Measurements from ENCODE around the gene SP110. TPM values are rescaled to one million over a fixed set of nuclear protein-coding genes. Genes with fewer than 3 reads are reported as not detected.

The SP110 gene
- total RNA-seq, 1 donor from 2014 or later = 167 TPM

GRCh38 chr2:230225486-230225885 is 5.7 kb upstream of the SP110 start, which contains the start of gene SP140:
SP140 (plus strand) TSS chr2:230225736; CDS start chr2:230225845, 109 bp downstream.
- intact Hi-C loops (cut with micrococcal nuclease) = loop anchor here (1.0 to 10.0 kb wide), 9 partner anchors 10 to 569 kb away; partner anchors contain the start of genes SP100 and SP140L

- intact Hi-C loops (cut with micrococcal nuclease) = loop anchor here (2.0 to 10.0 kb wide), 5 partner anchors 220 to 570 kb away; no protein-coding TSS in a partner anchor
These were observed 4.7 kb upstream of the SP110 start for GRCh38 chr2:230224458-230224857.

GRCh38 chr2:230222829-230223228 is 3.0 kb upstream of the SP110 start:
- intact Hi-C loops (cut with micrococcal nuclease) = loop anchor here (10.0 kb wide), 1 partner anchor 222 kb away; no protein-coding TSS in a partner anchor

GRCh38 chr2:230221493-230221892 is 1.7 kb upstream of the SP110 start:
- intact Hi-C loops (cut with micrococcal nuclease) = loop anchor here (10.0 kb wide), 1 partner anchor 223 kb away; no protein-coding TSS in a partner anchor

- intact Hi-C loops (cut with micrococcal nuclease) = loop anchor here (1.0 to 10.0 kb wide), 3 partner anchors 191 to 224 kb away; partner anchors contain the start of gene SP100
These were observed 674 bp upstream of the SP110 start for GRCh38 chr2:230220347-230220969.

- intact Hi-C loops (cut with micrococcal nuclease) = loop anchor here (1.0 to 5.0 kb wide), 8 partner anchors 8 to 838 kb away; partner anchors contain the start of genes PSMD1, SLC16A14 and SP140L
These were observed 1.4 kb downstream of the SP110 start for GRCh38 chr2:230218421-230218820.

- intact Hi-C loops (cut with micrococcal nuclease) = loop anchor here (5.0 kb wide), 1 partner anchor 150 kb away; the partner anchor contains the start of gene SLC16A14
These were observed 2.4 kb downstream of the SP110 start for GRCh38 chr2:230217424-230217823.

- intact Hi-C loops (cut with micrococcal nuclease) = loop anchor here (5.0 kb wide), 1 partner anchor 149 kb away; the partner anchor contains the start of gene SLC16A14
These were observed 3.3 kb downstream of the SP110 start for GRCh38 chr2:230216489-230216888.

- intact Hi-C loops (cut with micrococcal nuclease) = no loop called here
These were observed 10.2 kb downstream of the SP110 start for GRCh38 chr2:230209422-230210051.

- intact Hi-C loops (cut with micrococcal nuclease) = no loop called here
These were observed 11.2 kb downstream of the SP110 start for GRCh38 chr2:230208576-230208975.

GRCh38 chr2:230205721-230206120 is 14.1 kb downstream of the SP110 start:
- intact Hi-C loops (cut with micrococcal nuclease) = no loop called here

GRCh38 chr2:230205034-230205433 is 14.8 kb downstream of the SP110 start:
- intact Hi-C loops (cut with micrococcal nuclease) = no loop called here

GRCh38 chr2:230203110-230203676 is 16.6 kb downstream of the SP110 start:
- intact Hi-C loops (cut with micrococcal nuclease) = no loop called here

- intact Hi-C loops (cut with micrococcal nuclease) = loop anchor here (1.0 kb wide), 1 partner anchor 409 kb away; no protein-coding TSS in a partner anchor
These were observed 17.2 kb downstream of the SP110 start for GRCh38 chr2:230202430-230203109.

GRCh38 chr2:230184727-230185578 is 34.8 kb downstream of the SP110 start:
- intact Hi-C loops (cut with micrococcal nuclease) = no loop called here

- intact Hi-C loops (cut with micrococcal nuclease) = no loop called here
These were observed 38.6 kb downstream of the SP110 start for GRCh38 chr2:230181195-230181594.

- intact Hi-C loops (cut with micrococcal nuclease) = no loop called here
These were observed 39.9 kb downstream of the SP110 start for GRCh38 chr2:230179907-230180306.

GRCh38 chr2:230178546-230179485 is 41.0 kb downstream of the SP110 start:
- intact Hi-C loops (cut with micrococcal nuclease) = no loop called here

- intact Hi-C loops (cut with micrococcal nuclease) = no loop called here
These were observed 42.8 kb downstream of the SP110 start for GRCh38 chr2:230176996-230177395.

All from T-helper 1 cell treated with Interleukin-12 subunit alpha and Interleukin-12 subunit beta and Interleukin-4 antibody, amounts not matched to agents 30 ng/mL and 1 ng/mL, for 36 hours (primary cell).